GM12872 (cell line): ENCODE measurements around the gene NBEA.

Experiments
- CTCF ChIP-seq: IDR thresholded peaks from 3 replicates; pipeline ENCODE4 v1.5.1; 2011; ENCODE audit warnings: low read depth, mild to moderate bottlenecking, low read length, moderate library complexity; ENCODE audit not compliant: insufficient read depth

The NBEA gene

GRCh38 chr13:34959489-34959888 lies 17.4 kb downstream of the NBEA start:
- no peak for TF ChIP-seq CTCF

DNA sequence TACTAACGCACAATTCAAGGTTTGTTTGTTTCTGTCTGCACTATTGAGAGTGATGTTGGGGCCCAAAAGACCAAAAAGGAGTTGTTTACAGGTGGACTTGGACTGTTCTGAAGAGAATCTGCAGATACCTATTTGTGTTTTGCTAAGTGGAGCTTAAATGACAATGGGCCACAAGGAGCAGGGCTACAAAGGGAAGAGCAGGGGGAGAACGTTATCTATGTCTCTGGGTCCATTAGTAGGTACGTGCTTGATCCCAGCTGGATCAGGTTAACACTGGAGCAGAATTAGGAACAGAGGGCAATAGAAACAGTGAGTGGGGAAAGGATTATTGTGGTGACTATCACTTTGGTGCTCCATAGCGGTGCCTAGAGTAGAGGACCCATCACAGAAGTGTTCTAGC lies 22.5 kb downstream of the NBEA start:
- TF ChIP-seq CTCF = no peak

- no peak for TF ChIP-seq CTCF
Observed at GRCh38 chr13:34967851-34968562, 25.9 kb downstream of the NBEA start.

DNA sequence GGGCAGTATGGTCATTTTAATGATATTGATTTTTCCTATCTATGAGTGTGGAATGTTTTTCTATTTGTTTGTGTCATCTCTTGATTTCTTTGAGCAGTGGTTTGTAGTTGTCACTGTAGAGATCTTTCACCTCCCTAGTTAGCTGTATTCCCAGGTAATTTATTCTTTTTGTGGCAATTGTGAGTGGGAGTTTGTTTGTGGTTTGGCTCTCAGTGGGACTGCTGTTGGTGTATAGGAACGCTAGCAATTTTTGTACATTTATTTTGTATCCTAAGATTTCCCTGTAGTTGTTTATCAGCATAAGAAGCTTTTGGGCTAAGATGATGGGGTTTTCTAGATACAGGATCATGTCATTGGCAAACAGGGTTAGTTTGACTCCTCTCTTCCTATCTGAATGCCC lies 28.9 kb downstream of the NBEA start:
- no peak for TF ChIP-seq CTCF

GRCh38 chr13:34971473-34971872 lies 29.4 kb downstream of the NBEA start:
- TF ChIP-seq CTCF = no peak

GRCh38 chr13:34988330-34988791 lies 46.3 kb downstream of the NBEA start:
- TF ChIP-seq CTCF = no peak

GRCh38 chr13:34990399-34991214 lies 48.5 kb downstream of the NBEA start:
- TF ChIP-seq CTCF = no peak
